Cardiac fibroblast (primary cell): ENCODE measurements around the gene RBBP6.
"Not testable (repeated sequence)": the region's sequence is repeated elsewhere in the genome, so short reads cannot be mapped to it uniquely, and the experiment has no call there.

Source experiments
- DNase-seq, 2 donors: peaks; one replicate each; pipeline versions ENCODE4 v3.0.0 to v3.0.0-alpha.2; 2010; ENCODE audit warnings: low read depth in 2 of 2
- H3K4me3 ChIP-seq, 2 donors: replicated peaks in 1 of 2; 1 replicate in 1 of 2; 2 replicates in 1 of 2; pipeline ENCODE4 v1.5.1; 2011; ENCODE audit warnings: low read depth in 2 of 2, low read length in 2 of 2, mild to moderate bottlenecking in 2 of 2, moderate library complexity in 1 of 2
- TF ChIP-seq, protein P1 (sequence below): IDR thresholded peaks from one replicate; pipeline ENCODE4 v1.5.1; 2011; ENCODE audit warnings: low read depth, mild to moderate bottlenecking, low read length, inconsistent platforms

Gene RBBP6

GRCh38 chr16:24555346-24555872 lies 16.0 kb downstream of the RBBP6 start:
- TF ChIP-seq, protein P1, sequence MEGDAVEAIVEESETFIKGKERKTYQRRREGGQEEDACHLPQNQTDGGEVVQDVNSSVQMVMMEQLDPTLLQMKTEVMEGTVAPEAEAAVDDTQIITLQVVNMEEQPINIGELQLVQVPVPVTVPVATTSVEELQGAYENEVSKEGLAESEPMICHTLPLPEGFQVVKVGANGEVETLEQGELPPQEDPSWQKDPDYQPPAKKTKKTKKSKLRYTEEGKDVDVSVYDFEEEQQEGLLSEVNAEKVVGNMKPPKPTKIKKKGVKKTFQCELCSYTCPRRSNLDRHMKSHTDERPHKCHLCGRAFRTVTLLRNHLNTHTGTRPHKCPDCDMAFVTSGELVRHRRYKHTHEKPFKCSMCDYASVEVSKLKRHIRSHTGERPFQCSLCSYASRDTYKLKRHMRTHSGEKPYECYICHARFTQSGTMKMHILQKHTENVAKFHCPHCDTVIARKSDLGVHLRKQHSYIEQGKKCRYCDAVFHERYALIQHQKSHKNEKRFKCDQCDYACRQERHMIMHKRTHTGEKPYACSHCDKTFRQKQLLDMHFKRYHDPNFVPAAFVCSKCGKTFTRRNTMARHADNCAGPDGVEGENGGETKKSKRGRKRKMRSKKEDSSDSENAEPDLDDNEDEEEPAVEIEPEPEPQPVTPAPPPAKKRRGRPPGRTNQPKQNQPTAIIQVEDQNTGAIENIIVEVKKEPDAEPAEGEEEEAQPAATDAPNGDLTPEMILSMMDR = no peak
- no peak overlapping the region for H3K4me3 ChIP-seq
- no peak for DNase-seq

DNA sequence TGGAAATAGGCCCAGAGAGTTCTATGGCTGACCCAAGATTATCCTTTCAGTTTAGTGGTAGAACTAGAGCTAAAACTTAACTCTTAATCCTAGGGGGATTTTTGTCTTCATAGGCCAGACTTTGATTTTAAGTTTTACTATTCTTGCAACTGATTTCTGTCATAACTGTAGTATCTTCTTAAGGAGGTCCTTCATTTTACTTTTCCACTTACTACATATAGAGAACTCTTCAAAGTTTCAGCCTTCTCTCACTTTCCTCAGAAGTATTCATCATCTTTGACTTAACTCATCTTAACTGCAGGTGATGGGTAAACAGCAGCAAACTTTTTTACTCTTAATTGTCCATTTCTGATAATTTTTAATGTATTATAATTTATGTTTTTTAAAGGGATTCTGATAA lies 23.4 kb downstream of the RBBP6 start:
- DNase-seq = no peak
- H3K4me3 ChIP-seq = no peak overlapping the region
- TF ChIP-seq, protein P1 = no peak

DNA sequence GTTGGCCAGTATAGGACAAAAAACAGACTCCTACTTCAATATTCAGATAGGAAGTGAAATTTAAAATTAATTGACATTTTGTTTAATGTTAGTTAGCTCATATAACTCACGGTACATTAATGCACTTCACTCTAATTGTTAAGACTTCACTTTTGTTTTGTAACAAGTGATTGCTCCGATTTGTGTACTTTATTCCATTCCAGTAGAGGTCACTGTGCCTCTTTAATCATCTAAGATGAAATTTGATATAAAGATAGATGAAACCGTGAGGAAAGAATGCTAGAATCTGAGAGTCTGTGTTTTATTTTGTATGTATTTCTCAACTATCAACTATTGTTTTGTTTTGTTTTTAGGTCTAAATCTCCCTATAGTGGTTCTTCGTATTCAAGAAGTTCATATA lies 29.0 kb downstream of the RBBP6 start:
- no peak overlapping the region for H3K4me3 ChIP-seq
- TF ChIP-seq, protein P1 = peak; percentile 21
- DNase-seq = peak; percentile 41 to 56

- DNase-seq = no peak
- TF ChIP-seq, protein P1 = no peak
- no peak overlapping the region for H3K4me3 ChIP-seq
These were observed 31.7 kb downstream of the RBBP6 start for GRCh38 chr16:24571096-24571495.

DNA sequence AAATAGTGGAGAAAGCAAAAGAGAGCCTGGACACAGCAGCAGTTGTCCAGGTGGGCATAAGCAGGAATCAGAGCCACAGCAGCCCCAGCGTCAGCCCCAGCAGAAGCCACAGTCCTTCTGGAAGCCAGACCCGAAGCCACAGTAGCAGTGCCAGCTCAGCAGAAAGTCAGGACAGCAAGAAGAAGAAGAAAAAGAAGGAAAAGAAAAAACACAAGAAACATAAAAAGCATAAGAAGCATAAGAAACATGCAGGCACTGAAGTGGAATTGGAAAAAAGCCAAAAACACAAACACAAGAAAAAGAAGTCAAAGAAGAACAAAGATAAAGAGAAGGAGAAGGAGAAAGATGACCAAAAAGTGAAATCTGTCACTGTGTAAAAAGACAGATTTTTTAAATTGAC lies 32.7 kb downstream of the RBBP6 start:
- TF ChIP-seq, protein P1 = no peak

DNA sequence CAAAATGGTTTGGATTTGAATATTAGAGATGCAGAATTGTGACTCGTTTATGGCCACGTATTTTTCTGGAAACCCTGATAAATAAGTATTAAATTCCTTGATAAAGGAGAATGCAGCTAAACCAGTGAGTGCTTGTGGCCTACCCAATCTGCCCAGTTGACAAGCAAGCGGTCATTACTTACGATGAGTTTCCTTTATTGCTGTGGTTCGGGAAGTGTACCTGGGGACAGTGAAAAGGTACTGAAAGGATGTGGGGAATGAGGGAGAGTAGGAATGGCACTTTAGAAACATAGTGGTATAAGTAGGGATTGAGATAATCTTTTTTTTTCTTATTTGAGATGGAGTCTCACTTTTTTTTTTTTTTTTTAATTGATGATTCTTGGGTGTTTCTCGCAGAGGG lies 33.8 kb downstream of the RBBP6 start:
- DNase-seq = no peak
- TF ChIP-seq, protein P1 = no peak
- H3K4me3 ChIP-seq = no peak overlapping the region

More for the DNA sequence above, 32.7 kb downstream of the RBBP6 start:
- no peak overlapping the region for H3K4me3 ChIP-seq
- DNase-seq = no peak

- DNase-seq, H3K4me3 ChIP-seq: not testable (repeated sequence)
These were observed 35.4 kb downstream of the RBBP6 start for GRCh38 chr16:24574515-24575485.

DNA sequence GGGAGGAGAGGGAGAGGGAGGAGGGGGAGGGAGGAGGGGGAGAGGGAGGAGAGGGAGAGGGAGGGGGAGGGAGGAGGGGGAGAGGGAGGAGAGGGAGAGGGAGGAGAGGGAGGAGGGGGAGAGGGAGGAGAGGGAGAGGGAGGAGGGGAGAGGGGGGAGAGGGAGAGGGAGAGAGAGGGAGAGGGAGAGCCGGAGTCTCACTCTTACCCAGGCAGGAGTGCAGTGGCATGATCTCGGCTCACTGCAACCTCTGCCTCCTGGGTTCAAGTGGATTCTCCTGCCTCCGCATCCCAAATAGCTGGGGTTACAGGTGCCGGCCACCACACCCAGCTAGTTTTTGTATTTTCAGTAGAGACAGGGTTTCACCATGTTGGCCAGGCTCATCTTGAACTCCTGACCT lies 36.4 kb downstream of the RBBP6 start:
- not testable (repeated sequence) for H3K4me3 ChIP-seq, DNase-seq
